IMR-90 (cell line): Measurements from ENCODE around the gene SLC66A3. TPM values are rescaled to one million over a fixed set of nuclear protein-coding genes. Genes with fewer than 3 reads are reported as not detected.

Experiments used
- ATAC-seq: fragments of 200-7000 bp; cut with Tn5 transposase; 2 replicates; pipeline ENCODE4 v1.9.1; 2020; ENCODE audit warnings: low read depth, mild to moderate bottlenecking, moderate library complexity
- BruUV-seq: library from RNA; stranded (reverse); fragments of 400-500 nt; replicated peaks from 2 replicates; lab custom pipeline; 2021; lab: Mats Ljungman, UMichigan
- CTCF ChIA-PET: fragments of 300-600 bp; formaldehyde crosslinking; extraction: SDS; loops from one replicate; lab custom pipeline; 2021; ENCODE audit warnings: antibody characterized with exemption; lab: Yijun Ruan, JAX
- POLR2A ChIA-PET: fragments of 300-600 bp; sonication (Branson Sonifier 250); formaldehyde crosslinking; loops from one replicate; lab custom pipeline; 2022; ENCODE audit warnings: antibody characterized with exemption; ENCODE audit not compliant: unreplicated experiment; lab: Charles Lee
- DNase-seq: peaks from one replicate; pipeline ENCODE4 v3.0.0; 2013
- H2AFZ ChIP-seq: replicated peaks from 2 replicates; pipeline ENCODE3; 2013; ENCODE audit warnings: low read length, mild to moderate bottlenecking; ENCODE audit not compliant: poor library complexity
- H2AK5ac ChIP-seq: 2 replicates; pipeline ENCODE4 v1.6.1; 2013; ENCODE audit warnings: low read depth, low read length, inconsistent platforms
- H2AK9ac ChIP-seq: replicated peaks from 2 replicates; pipeline ENCODE3; 2013; ENCODE audit warnings: mild to moderate bottlenecking, low read depth, low read length, moderate library complexity; ENCODE audit not compliant: poor library complexity
- H2BK120ac ChIP-seq: 2 replicates; pipeline ENCODE4 v1.6.1; 2013; ENCODE audit warnings: low read depth, low read length, inconsistent platforms
- H2BK15ac ChIP-seq: 3 replicates; pipeline ENCODE4 v1.6.1; 2013; ENCODE audit warnings: low read depth, low read length, inconsistent platforms
- H2BK20ac ChIP-seq: 2 replicates; pipeline ENCODE4 v1.6.1; 2013; ENCODE audit warnings: low read depth, mild to moderate bottlenecking, inconsistent platforms, low read length, moderate library complexity
- H2BK5ac ChIP-seq: 2 replicates; pipeline ENCODE4 v1.6.1; 2013; ENCODE audit warnings: mild to moderate bottlenecking, low read depth, low read length, inconsistent platforms; ENCODE audit not compliant: poor library complexity, severe bottlenecking
- H3K14ac ChIP-seq: replicated peaks from 2 replicates; pipeline ENCODE4 v1.6.1; 2013; ENCODE audit warnings: low read depth, low read length, inconsistent platforms
- H3K18ac ChIP-seq: 2 replicates; pipeline ENCODE4 v1.6.1; 2013; ENCODE audit warnings: low read depth, low read length, control low read depth
- H3K23ac ChIP-seq: 2 replicates; pipeline ENCODE4 v1.6.1; 2013; ENCODE audit warnings: low read depth, low read length, inconsistent platforms
- H3K27ac ChIP-seq: 2 replicates; pipeline ENCODE4 v1.5.1; 2013; ENCODE audit warnings: mild to moderate bottlenecking, control low read depth, low read length; ENCODE audit not compliant: insufficient read depth
- H3K27me3 ChIP-seq: 2 replicates; pipeline ENCODE4 v1.6.1; 2013; ENCODE audit warnings: low read length; ENCODE audit not compliant: control insufficient read depth, insufficient read depth
- H3K36me3 ChIP-seq: 2 replicates; pipeline ENCODE4 v1.6.1; 2013; ENCODE audit warnings: low read length, mixed read lengths; ENCODE audit not compliant: control insufficient read depth, insufficient read depth
- H3K4ac ChIP-seq: 2 replicates; pipeline ENCODE4 v1.6.1; 2013; ENCODE audit warnings: low read depth, low read length, inconsistent platforms
- H3K4me1 ChIP-seq: 2 replicates; pipeline ENCODE4 v1.6.1; 2013; ENCODE audit warnings: low read length, mixed read lengths; ENCODE audit not compliant: control insufficient read depth, insufficient read depth
- H3K4me2 ChIP-seq: 2 replicates; pipeline ENCODE4 v1.6.1; 2013; ENCODE audit warnings: low read depth, mild to moderate bottlenecking, control low read depth, low read length, moderate library complexity
- H3K4me3 ChIP-seq: 2 replicates; pipeline ENCODE4 v1.5.1; 2013; ENCODE audit warnings: low read depth, mild to moderate bottlenecking, control low read depth, low read length, moderate library complexity; ENCODE audit not compliant: insufficient read depth
- H3K56ac ChIP-seq: 2 replicates; pipeline ENCODE4 v1.6.1; 2013; ENCODE audit warnings: low read length, inconsistent platforms; ENCODE audit not compliant: insufficient read depth; ENCODE audit errors: extremely low read depth
- H3K79me1 ChIP-seq, 2 experiments: 2 replicates each; pipeline ENCODE4 v1.6.1; 2013; ENCODE audit warnings: low read length in 2 of 2, inconsistent platforms in 1 of 2, low read depth in 1 of 2
- H3K9ac ChIP-seq: 2 replicates; pipeline ENCODE4 v1.6.1; 2013; ENCODE audit warnings: low read depth, low read length, control low read depth
- H3K9me1 ChIP-seq: 2 replicates; pipeline ENCODE4 v1.6.1; 2013; ENCODE audit warnings: low read length, inconsistent platforms; ENCODE audit not compliant: insufficient read depth
- H3K9me3 ChIP-seq: 2 replicates; pipeline ENCODE4 v1.6.1; 2013; ENCODE audit warnings: low read length; ENCODE audit not compliant: control insufficient read depth, insufficient read depth
- H4K20me1 ChIP-seq: 2 replicates; pipeline ENCODE4 v1.6.1; 2013; ENCODE audit warnings: low read length, inconsistent platforms; ENCODE audit not compliant: insufficient read depth
- H4K5ac ChIP-seq: 2 replicates; pipeline ENCODE4 v1.6.1; 2013; ENCODE audit warnings: mild to moderate bottlenecking, low read depth, low read length, control low read depth
- H4K8ac ChIP-seq, 2 experiments: 2 replicates each; pipeline ENCODE4 v1.6.1; 2013; ENCODE audit warnings: low read depth in 2 of 2, low read length in 2 of 2, control low read depth in 1 of 2, inconsistent platforms in 1 of 2
- H4K91ac ChIP-seq: 2 replicates; pipeline ENCODE4 v1.6.1; 2013; ENCODE audit warnings: low read depth, low read length, inconsistent platforms; ENCODE audit not compliant: insufficient read depth
- BHLHE40 ChIP-seq: fragments of 150-350 bp; IDR thresholded peaks from 2 replicates; pipeline ENCODE4 v1.6.1; 2016; ENCODE audit warnings: mild to moderate bottlenecking, low read depth, low read length
- CEBPB ChIP-seq: IDR thresholded peaks from 2 replicates; pipeline ENCODE4 v1.6.1; 2012; ENCODE audit warnings: low read depth, low read length, improper control_type of control experiment
- CHD1 ChIP-seq: IDR thresholded peaks from 2 replicates; pipeline ENCODE4 v1.6.1; 2012; ENCODE audit warnings: low read depth, low read length, improper control_type of control experiment
- ELK1 ChIP-seq: fragments of 150-350 bp; IDR thresholded peaks from 2 replicates; pipeline ENCODE4 v1.6.1; 2016; ENCODE audit warnings: low read depth, mild to moderate bottlenecking, low read length, moderate library complexity, borderline replicate concordance
- FOS ChIP-seq: fragments of 150-350 bp; IDR thresholded peaks from 2 replicates; pipeline ENCODE4 v1.6.1; 2016; ENCODE audit warnings: low read depth, low read length
- MAFK ChIP-seq: IDR thresholded peaks from 2 replicates; pipeline ENCODE4 v1.6.1; 2012; ENCODE audit warnings: low read depth, low read length, improper control_type of control experiment
- MAZ ChIP-seq: IDR thresholded peaks from 2 replicates; pipeline ENCODE4 v1.6.1; 2012; ENCODE audit warnings: low read depth, mild to moderate bottlenecking, low read length, improper control_type of control experiment, moderate library complexity, borderline replicate concordance
- MXI1 ChIP-seq: IDR thresholded peaks from 2 replicates; pipeline ENCODE4 v1.6.1; 2012; ENCODE audit warnings: low read depth, mild to moderate bottlenecking, low read length, moderate library complexity, borderline replicate concordance
- NFE2L2 ChIP-seq: fragments of 150-350 bp; IDR thresholded peaks from 2 replicates; pipeline ENCODE4 v1.6.1; 2016; ENCODE audit warnings: low read depth, mild to moderate bottlenecking, low read length
- POLR2A ChIP-seq: IDR thresholded peaks from 2 replicates; pipeline ENCODE4 v1.6.1; 2012; ENCODE audit warnings: mild to moderate bottlenecking, low read depth, low read length
- RAD21 ChIP-seq: IDR thresholded peaks from 2 replicates; pipeline ENCODE4 v1.6.1; 2012; ENCODE audit warnings: low read length, improper control_type of control experiment
- RCOR1 ChIP-seq: IDR thresholded peaks from 2 replicates; pipeline ENCODE4 v1.6.1; 2012; ENCODE audit warnings: mild to moderate bottlenecking, low read length, improper control_type of control experiment; ENCODE audit not compliant: insufficient replicate concordance
- RFX5 ChIP-seq: IDR thresholded peaks from 2 replicates; pipeline ENCODE4 v1.8.0; 2012; ENCODE audit warnings: low read depth, mild to moderate bottlenecking, low read length, moderate library complexity
- SMC3 ChIP-seq: fragments of 150-350 bp; IDR thresholded peaks from 2 replicates; pipeline ENCODE4 v1.6.1; 2016; ENCODE audit warnings: low read depth, mild to moderate bottlenecking, antibody characterized with exemption, low read length, moderate library complexity
- USF2 ChIP-seq: fragments of 150-350 bp; IDR thresholded peaks from 2 replicates; pipeline ENCODE4 v1.6.1; 2017; ENCODE audit warnings: mild to moderate bottlenecking, antibody characterized with exemption, low read length, low read depth
- WGBS, 2 experiments: methylation state at CpG; one replicate each; pipeline versions ENCODE4 v1.1.5 to v1.1.7; 2013; ENCODE audit warnings: missing lambda C conversion rate in 2 of 2; ENCODE audit not compliant: insufficient read length in 1 of 2; ENCODE audit errors: extremely low coverage in 2 of 2; 5-methylcytosine and 5-hydroxymethylcytosine counted together
- dilution Hi-C: fragments of 300-500 bp; cut with HindIII; formaldehyde crosslinking; loops from one replicate; pipeline ENCODE4 v1.14.3; 2018; ENCODE audit warnings: low sequenced_read_pairs; ENCODE audit not compliant: unreplicated experiment
- in situ Hi-C: fragments of 300-500 bp; cut with MboI; formaldehyde crosslinking; loops from 3 replicates; pipeline ENCODE4 v1.14.3; 2019; ENCODE audit warnings: low sequenced_read_pairs, inconsistent platforms, mixed read lengths
- intact Hi-C: fragments of 100-400 bp; cut with micrococcal nuclease; formaldehyde crosslinking; loops from 2 replicates; pipeline ENCODE4 v1.10.0; 2022
- polyA plus RNA-seq, 3 experiments: library from polyadenylated mRNA; depleted of rRNA; stranded (reverse); fragments of >200 nt; gene quantifications; 2 replicates each; pipeline ENCODE4 v1.2.3, GENCODE V29; 2012; ENCODE audit warnings: low replicate concordance in 1 of 3
- total RNA-seq: library from RNA; depleted of rRNA; stranded (reverse); fragments of >200 nt; gene quantifications from 2 replicates; pipeline ENCODE4 v1.2.3, GENCODE V29; 2012

Gene SLC66A3
- total and polyA plus RNA-seq, 2 of the 4 experiments (the other 2 are of a cell fraction), result 18.1 to 25.2 TPM

- no peak overlapping the region for H3K27ac ChIP-seq
- intact Hi-C loops, result loop anchor here (5.0 to 10.0 kb wide), 2 partner anchors 173 to 646 kb away; no protein-coding TSS in a partner anchor
- dilution Hi-C loops, result no loop called here
- TF ChIP-seq USF2, result no peak
- no peak for TF ChIP-seq POLR2A
- no peak for TF ChIP-seq SMC3
- TF ChIP-seq BHLHE40, result no peak
- no peak for TF ChIP-seq CHD1
- no peak for TF ChIP-seq ELK1
- TF ChIP-seq RAD21, result no peak
- no peak for TF ChIP-seq RFX5
- TF ChIP-seq MXI1, result no peak
- no peak for TF ChIP-seq RCOR1
- TF ChIP-seq MAZ, result no peak
- no peak for TF ChIP-seq CEBPB
- no peak for TF ChIP-seq FOS
- no peak for TF ChIP-seq NFE2L2
- TF ChIP-seq MAFK, result no peak
These were observed 23.9 kb upstream of the SLC66A3 start for GRCh38 chr2:11131166-11131920.

More at GRCh38 chr2:11131166-11131920, 23.9 kb upstream of the SLC66A3 start:
- no TSS peak for BruUV-seq
- Histone ChIP-seq H3K27me3 (no peaks in the 10 kb centered on the region), H3K18ac (no peak overlapping the region), H2BK5ac (no peak overlapping the region), H4K8ac (no peak overlapping the region), H2AFZ (no peak overlapping the region), H4K91ac (no peak overlapping the region), H3K79me1 (no peaks in the 10 kb centered on the region), H2AK9ac (no peak overlapping the region), H2BK120ac (no peak overlapping the region), H3K9ac (no peak overlapping the region), H3K14ac (no peak overlapping the region), H2BK15ac (no peak overlapping the region), H3K4me2 (no peak overlapping the region), H4K20me1 (no peaks in the 10 kb centered on the region), H3K36me3 (no peaks in the 10 kb centered on the region), H3K4me1 (peaks cover 14% of the 10 kb centered on the region), H3K9me1 (peaks cover 5% of the 10 kb centered on the region; the same call in 1 of the 2 replicates), H3K23ac (no peak overlapping the region), H3K9me3 (no peaks in the 10 kb centered on the region), H2BK20ac (no peak overlapping the region), H2AK5ac (no peak overlapping the region), H4K5ac (no peak overlapping the region), H3K4ac (no peak overlapping the region), H3K56ac (no peak overlapping the region), H3K4me3 (no peak overlapping the region)
- 67% methylated on average over 10 of the region's 20 CpGs; no CpG with 5 or more reads in 1 of the 2 experiments for WGBS, 2 experiments
- ATAC-seq (no peak), DNase-seq (no peak)
- ChIA-PET POLR2A (no interaction called here), CTCF (interaction anchor here (1.1 to 2.7 kb wide), 5 partner anchors 103 to 326 kb away, joined by 3 to 13 read pairs (median 3); no protein-coding TSS in a partner anchor)
- in situ Hi-C loops, result loop anchor here (5.0 to 25.0 kb wide), 2 partner anchors 311 to 631 kb away; no protein-coding TSS in a partner anchor
